HL-60/S4 (cell line): ENCODE measurements around the gene AKT1.
"Not testable (repeated sequence)": the region's sequence is repeated elsewhere in the genome, so short reads cannot be mapped to it uniquely, and the experiment has no call there.

ENCODE experiments used
- in situ Hi-C: fragments of 300-500 bp; cut with MboI; formaldehyde crosslinking; loops from 2 replicates; pipeline ENCODE4 v1.14.3; 2022; ENCODE audit warnings: low sequenced_read_pairs

AKT1 gene

DNA sequence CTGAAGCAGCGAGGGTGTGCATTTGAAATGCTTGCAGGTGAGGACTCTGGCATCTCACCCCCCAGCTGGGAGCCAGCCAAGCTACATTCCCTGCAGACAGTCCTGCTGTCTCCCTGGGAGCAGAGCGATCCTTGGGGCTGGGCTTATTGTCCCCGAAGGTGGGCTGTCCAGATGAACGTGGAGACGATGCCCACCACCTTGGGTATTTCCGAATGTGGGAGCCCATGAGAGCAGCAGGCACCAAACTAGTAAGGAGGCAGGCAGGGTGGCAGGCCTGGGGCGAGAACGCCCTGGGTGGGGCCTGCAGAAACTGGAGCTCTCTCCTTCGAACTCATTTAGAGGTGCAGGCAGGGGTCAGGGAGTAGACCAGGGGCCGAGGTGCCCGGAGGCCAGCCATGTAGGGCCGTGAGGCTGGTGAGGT, 23.8 kb upstream of the AKT1 start:
- in situ Hi-C loops: no loop called here

- in situ Hi-C loops: no loop called here
These were observed 23.2 kb upstream of the AKT1 start for GRCh38 chr14:104818714-104819161.

DNA sequence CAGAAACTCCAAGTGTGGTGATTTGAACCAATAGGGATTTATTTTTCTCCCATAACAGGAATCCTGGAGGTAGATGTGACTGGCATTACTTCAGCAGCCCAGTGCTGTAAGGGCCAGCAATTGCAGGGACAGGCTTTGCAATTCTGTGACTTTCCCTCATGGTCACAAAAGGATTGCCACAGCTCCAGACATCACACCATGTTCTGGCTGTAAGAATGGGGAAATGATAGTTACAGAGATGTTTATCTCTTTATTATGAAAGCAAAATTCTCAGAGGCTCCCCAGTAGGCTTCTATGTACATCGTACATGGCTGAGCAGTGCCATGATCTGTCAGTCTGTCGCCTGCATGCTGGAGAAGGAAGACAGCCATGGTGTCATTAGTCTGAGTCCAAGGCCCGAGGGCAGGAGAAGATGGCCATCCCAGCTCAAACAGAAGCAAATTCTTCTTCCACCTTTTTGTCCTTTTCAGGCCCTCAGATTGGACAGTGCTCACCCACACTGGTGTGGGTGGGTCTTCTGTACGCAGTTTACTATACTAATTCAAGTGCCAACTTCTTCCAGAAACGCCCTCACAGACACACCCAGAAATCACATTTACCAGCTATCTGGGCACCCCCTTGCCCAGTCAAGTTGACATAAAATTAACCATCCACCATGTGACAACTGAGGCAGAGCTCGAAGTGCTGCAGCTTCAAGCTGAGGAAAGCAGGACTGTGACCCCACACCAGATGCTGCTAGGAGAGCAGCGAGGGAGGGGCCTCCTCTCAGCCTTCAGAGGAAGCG, 22.6 kb upstream of the AKT1 start:
- in situ Hi-C loops: no loop called here

GRCh38 chr14:104816616-104816884, 21.0 kb upstream of the AKT1 start:
- in situ Hi-C loops: no loop called here

- in situ Hi-C loops: not testable (repeated sequence)
These were observed 19.2 kb upstream of the AKT1 start for GRCh38 chr14:104814701-104815100.

DNA sequence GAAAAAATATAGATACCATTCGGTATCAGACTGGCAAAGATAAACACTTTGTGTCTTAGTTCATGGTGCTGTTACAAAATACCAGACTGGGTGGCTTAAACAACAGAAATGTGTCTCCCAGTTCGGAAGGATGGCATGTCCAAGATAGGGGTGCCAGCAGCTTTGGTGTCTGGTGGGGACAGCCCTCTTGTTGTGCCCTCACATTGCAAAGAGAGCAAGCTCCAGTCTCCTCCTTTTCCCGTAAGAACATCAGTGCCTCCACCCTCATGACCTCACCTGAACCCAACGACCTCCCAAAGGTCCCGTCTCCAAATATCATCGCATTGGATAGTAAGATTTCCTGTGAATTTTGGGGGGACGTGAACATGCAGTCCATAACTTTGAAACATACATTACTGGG, 17.7 kb upstream of the AKT1 start:
- in situ Hi-C loops: no loop called here

DNA sequence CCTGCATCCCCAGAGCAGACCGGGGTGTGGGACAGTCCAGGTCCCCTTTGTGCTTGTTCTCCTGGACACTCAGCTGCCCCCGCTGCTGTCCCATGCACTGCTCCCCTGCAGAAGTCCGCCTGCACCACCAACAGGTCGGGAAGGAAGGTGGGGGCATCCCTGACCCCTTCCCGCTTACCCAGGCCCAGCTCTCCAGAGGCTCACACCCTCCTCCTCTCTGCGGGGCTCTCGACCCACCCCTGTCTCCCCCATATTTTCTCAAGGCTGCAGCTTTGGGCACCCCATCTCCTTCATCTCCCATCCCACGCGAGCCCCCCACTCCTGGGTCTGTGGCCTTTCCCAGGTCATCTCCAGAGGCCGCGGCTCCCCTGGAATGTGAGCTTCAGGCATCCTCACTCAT, 14.8 kb upstream of the AKT1 start:
- in situ Hi-C loops: no loop called here

DNA sequence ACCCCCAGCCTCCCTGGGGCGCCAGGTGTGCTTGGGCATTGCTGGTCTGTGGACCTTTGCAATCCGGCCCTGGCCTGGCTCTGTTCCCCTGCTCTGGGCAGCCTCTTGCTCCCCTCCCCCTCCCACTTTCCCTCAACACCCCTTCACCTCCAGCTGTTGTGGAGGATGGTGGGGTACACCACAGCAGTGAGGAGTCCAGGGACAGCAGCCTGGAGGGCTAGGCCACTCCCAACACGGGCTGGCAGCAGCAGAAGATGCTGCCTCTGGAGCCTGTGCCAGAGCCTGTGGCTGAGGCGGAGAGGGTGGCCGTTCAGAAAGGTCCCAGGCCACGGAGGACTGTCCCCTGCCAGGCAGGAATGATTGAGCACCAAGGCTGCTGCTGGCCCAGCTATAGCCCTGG, 12.9 kb upstream of the AKT1 start:
- in situ Hi-C loops: no loop called here

- in situ Hi-C loops: no loop called here
These were observed 11.3 kb upstream of the AKT1 start for GRCh38 chr14:104806625-104807465.

DNA sequence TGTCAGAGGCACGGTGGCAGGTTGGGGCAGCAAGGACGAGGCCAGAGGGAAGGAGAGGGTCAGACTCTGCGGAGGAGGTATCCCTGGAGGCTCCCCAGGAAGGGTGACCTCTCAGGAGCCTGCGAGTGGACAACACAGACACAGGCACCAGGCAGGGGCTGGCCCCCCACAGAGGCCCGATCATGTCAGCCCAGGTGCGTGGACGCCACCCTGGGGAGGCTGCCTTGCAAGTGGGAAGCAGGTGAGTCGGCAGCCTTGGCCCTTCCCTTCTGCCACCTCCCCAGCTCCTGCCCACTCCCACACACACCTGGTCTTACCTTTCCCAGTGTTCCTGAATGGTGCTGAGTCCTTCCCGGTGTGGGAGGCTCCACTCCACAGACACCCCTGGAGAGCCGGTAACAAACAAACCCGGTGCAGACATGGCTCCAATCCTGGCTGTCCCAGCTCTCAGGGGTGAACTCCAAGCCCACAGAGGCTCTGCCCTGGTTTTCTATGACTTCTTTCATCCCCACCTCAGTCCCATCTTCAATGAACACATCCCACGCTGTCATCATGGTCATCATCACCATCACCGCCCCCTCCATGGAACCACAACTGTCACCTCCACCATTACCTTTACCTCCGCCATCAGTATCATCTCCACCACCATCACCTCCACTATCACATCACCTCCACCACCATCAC, 10.5 kb upstream of the AKT1 start:
- in situ Hi-C loops: no loop called here

GRCh38 chr14:104805326-104805678, 9.8 kb upstream of the AKT1 start:
- in situ Hi-C loops: no loop called here

DNA sequence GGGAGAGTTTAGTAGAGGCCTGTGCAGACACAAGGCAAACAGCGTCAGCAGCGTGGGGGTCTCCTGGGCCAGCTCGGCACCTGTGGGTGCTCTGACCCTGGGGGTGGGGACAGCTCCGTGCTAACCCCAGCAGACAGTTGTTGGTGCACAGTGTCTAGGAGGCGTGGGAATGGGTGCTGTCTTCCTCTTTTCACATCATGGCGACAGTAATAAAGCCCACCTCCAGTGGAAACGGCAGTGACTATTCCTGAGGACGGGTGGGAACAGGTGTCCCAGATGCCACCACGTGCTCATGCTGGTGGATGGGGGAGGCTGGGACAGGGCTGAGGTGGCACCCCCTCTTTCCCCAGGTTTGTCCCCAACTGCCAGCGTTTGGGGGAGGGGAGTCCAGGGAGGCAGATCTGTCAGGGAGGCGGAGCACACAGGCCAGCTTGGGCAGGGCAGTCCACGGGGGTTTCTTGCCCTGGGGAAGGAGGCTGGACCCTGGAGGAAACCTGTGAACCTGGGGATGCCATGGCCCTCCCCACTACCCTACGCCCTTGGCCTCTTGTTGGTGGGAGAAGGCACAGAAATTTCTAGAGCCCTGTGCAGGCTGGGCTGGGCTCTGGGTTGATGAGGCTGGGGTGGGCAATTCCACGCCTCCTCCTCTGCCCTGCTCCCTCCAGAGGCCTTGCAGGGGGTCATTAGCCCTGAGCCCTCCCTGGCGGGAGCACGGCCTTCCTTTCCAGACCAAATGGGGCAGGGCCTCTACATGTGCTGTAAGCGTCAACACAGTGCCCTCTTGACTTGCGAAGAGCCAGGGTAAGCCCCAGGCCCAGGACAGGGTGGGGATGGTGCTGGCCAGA, 9.2 kb upstream of the AKT1 start:
- in situ Hi-C loops: no loop called here

DNA sequence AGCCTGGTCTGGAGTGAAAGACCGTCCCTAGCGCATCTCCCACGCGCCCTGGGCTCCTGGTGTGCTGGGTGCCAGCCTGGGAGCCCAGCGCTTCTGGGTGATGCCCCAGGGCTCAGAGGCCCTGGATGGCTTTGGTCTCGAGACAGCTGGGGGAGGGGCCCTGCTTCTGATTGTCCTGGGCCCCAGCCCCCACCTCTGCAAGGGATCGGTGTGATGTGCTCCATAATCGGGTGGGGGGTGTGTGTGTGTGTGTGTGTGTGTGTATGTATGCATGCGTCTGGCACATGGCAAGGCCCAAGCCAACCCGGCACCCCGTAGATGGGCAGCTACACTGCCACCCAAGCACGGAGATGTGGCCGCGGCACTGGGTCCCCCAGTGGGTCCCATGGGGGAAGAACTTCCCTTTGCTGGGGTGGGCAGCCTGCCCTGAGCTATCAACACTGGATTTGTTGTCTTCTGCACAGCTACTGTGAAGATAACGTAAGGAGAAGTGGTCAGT, 8.4 kb upstream of the AKT1 start:
- in situ Hi-C loops: no loop called here

- in situ Hi-C loops: no loop called here
These were observed 7.8 kb upstream of the AKT1 start for GRCh38 chr14:104803280-104803911.

DNA sequence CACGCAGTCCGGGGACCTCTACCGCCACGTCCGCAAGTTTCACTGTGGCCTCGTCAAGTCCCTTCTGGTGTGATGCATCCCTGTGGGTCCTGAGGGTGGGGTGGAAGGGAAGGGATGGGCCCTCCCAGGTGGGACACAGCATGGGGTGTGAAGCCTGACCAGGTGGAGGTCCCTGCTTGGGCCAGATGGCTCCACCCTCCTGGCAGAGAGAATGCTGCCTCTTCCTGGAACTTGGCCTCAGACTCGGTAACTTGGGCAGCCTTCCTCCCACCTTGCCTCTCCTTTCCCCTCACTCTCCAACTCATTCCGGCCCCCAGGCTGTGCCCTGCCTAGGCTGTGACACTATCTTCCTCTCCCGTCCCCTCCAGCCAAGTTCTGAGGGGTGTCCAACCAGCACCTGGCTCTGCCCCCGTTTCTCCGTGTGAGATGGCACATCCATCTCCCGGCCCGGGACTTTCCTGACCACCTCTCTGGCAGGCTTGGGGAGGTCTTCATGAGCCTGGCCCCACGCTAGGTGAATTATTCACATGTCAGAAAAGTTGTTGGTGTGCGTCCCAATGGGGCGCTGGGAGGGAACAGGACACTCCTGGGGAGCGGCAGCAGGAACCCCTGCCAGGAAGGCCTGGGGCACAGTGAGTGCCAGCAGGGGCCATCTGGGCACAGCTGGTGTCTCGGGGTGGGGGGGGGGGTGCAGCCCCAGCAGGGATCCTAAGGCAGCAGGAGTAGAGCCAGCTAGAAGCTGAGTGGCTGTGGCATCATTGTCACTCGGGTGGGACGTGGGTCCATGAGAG, 7.0 kb upstream of the AKT1 start:
- in situ Hi-C loops: no loop called here

- in situ Hi-C loops: no loop called here
These were observed 6.2 kb upstream of the AKT1 start for GRCh38 chr14:104801520-104802393.

DNA sequence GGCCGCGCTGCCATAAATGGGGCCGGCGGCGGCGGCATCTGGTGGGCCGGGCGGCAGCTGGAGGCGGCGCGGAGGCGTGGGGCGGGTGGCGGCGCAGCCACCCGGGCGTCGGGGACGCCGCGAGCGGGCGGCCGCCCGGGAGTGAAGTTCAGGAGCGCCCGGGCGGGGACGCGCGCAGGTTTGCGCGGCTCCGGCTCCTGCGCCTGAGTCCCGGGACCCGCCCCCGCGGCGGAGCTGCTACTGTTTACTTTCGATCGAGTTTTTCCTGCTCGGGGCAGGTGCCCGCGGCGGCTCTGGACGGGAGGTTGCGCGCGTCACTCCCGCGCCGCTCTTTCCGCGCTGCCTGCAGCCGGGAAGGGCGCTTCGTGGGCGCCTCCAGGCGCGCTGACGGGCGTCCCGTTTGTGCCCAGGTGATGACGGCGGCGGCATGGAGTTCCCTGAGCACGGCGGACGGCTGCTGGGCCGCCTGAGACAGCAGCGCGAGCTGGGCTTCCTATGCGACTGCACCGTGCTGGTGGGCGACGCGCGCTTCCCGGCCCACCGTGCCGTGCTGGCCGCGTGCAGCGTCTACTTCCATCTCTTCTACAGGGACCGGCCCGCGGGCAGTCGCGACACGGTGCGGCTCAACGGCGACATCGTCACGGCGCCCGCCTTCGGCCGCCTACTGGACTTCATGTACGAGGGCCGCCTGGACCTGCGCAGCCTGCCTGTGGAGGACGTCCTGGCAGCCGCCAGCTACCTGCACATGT, 5.4 kb upstream of the AKT1 start, which contains the start of gene ZBTB42:
ZBTB42 (plus strand) TSS at position 331 of the 749 bp plus-strand sequence; CDS start at position 428, 97 bp downstream.
- in situ Hi-C loops: no loop called here
